OCI-LY7 (cell line): Measurements from ENCODE around the gene MAP3K21. TPM values are rescaled to one million over a fixed set of nuclear protein-coding genes. Genes with fewer than 3 reads are reported as not detected.

ENCODE experiments used
- BruUV-seq: library from RNA; stranded (reverse); fragments of 400-500 nt; replicated peaks from 2 replicates; lab custom pipeline; 2021; lab: Mats Ljungman, UMichigan
- CTCF ChIA-PET: fragments of 300-600 bp; sonication (Branson Sonifier 250); formaldehyde crosslinking; loops from one replicate; lab custom pipeline; 2022; ENCODE audit warnings: antibody characterized with exemption; ENCODE audit not compliant: unreplicated experiment; lab: Charles Lee
- POLR2A ChIA-PET: fragments of 300-600 bp; sonication (Branson Sonifier 250); formaldehyde crosslinking; loops from one replicate; lab custom pipeline; 2022; ENCODE audit warnings: antibody characterized with exemption; lab: Charles Lee
- DNase-seq: peaks from one replicate; pipeline ENCODE4 v3.0.0-alpha.2; 2015; ENCODE audit warnings: low spot score
- H2AFZ ChIP-seq: fragments of 200-600 bp; sonication (generic), shearing (Covaris generic); 2 replicates; pipeline ENCODE4 v1.6.1; 2014; ENCODE audit warnings: mild to moderate bottlenecking, antibody characterized with exemption, low read length, moderate library complexity
- H3K27ac ChIP-seq: fragments of 200-600 bp; sonication (generic); 2 replicates; pipeline ENCODE4 v1.5.1; 2014; ENCODE audit warnings: mixed run types, low read depth, mild to moderate bottlenecking, moderate library complexity, low read length, inconsistent platforms; ENCODE audit not compliant: poor library complexity, severe bottlenecking
- H3K36me3 ChIP-seq: fragments of 200-600 bp; sonication (generic); 2 replicates; pipeline ENCODE4 v1.6.1; 2014; ENCODE audit warnings: mild to moderate bottlenecking, antibody characterized with exemption, low read length, moderate library complexity, mixed read lengths; ENCODE audit not compliant: insufficient read depth
- H3K4me1 ChIP-seq: fragments of 200-600 bp; sonication (generic); 2 replicates; pipeline ENCODE4 v1.5.1; 2014; ENCODE audit warnings: mild to moderate bottlenecking, low read length; ENCODE audit not compliant: insufficient read depth, poor library complexity, severe bottlenecking
- H3K4me2 ChIP-seq: fragments of 200-600 bp; sonication (generic); 2 replicates; pipeline ENCODE4 v1.6.1; 2014; ENCODE audit warnings: mild to moderate bottlenecking, low read length
- H3K4me3 ChIP-seq: fragments of 200-600 bp; sonication (generic); 2 replicates; pipeline ENCODE4 v1.5.1; 2014; ENCODE audit warnings: mild to moderate bottlenecking, low read depth, low read length; ENCODE audit not compliant: poor library complexity, severe bottlenecking
- H3K79me2 ChIP-seq: fragments of 200-600 bp; sonication (generic); 2 replicates; pipeline ENCODE4 v1.6.1; 2016; ENCODE audit warnings: low read depth, mild to moderate bottlenecking, low read length, moderate library complexity, mixed read lengths; ENCODE audit not compliant: insufficient read depth
- H3K9me2 ChIP-seq: fragments of 200-600 bp; sonication (generic); 2 replicates; pipeline ENCODE4 v1.6.1; 2016; ENCODE audit warnings: mild to moderate bottlenecking, low read length, mixed read lengths; ENCODE audit not compliant: insufficient read depth
- H3K9me3 ChIP-seq: fragments of 200-600 bp; sonication (generic); 2 replicates; pipeline ENCODE4 v1.6.1; 2014; ENCODE audit warnings: mild to moderate bottlenecking, mixed run types, low read length, mixed read lengths
- H4K20me1 ChIP-seq: fragments of 200-600 bp; sonication (generic); 2 replicates; pipeline ENCODE4 v1.6.1; 2014; ENCODE audit warnings: mild to moderate bottlenecking, antibody characterized with exemption, low read length, moderate library complexity, mixed read lengths; ENCODE audit not compliant: insufficient read depth
- CTCF ChIP-seq: fragments of 200-600 bp; sonication (generic); conservative IDR thresholded peaks from 2 replicates; pipeline ENCODE4 v1.5.1; 2014; ENCODE audit warnings: mild to moderate bottlenecking, antibody characterized with exemption, low read length, moderate library complexity, mixed read lengths
- EZH2phosphoT487 ChIP-seq: fragments of 200-600 bp; sonication (generic); IDR thresholded peaks from 2 replicates; pipeline ENCODE4 v1.6.1; 2018; ENCODE audit warnings: low read depth, borderline replicate concordance, mild to moderate bottlenecking, mixed run types, antibody characterized with exemption, low read length, moderate library complexity, mixed read lengths
- intact Hi-C: fragments of 100-400 bp; cut with micrococcal nuclease; formaldehyde crosslinking; loops from one replicate; pipeline ENCODE4 v1.10.0; 2022; ENCODE audit not compliant: unreplicated experiment
- total RNA-seq, 2 experiments: library from RNA; depleted of rRNA in 1 of 2; stranded (reverse); fragments of >200 nt in 1 of 2; shearing (Covaris generic) in 1 of 2; gene quantifications; 2 replicates each; pipeline ENCODE4 v1.2.3, GENCODE V29; 2014 to 2022

Gene MAP3K21
- total RNA-seq, 2 experiments from 2014 or later, result 1.3 to 1.8 TPM

- Histone ChIP-seq H3K9me2 (no peaks in the 10 kb centered on the region), H3K4me3 (no peak overlapping the region), H3K4me2 (no peak overlapping the region), H4K20me1 (no peaks in the 10 kb centered on the region), H3K4me1 (no peaks in the 10 kb centered on the region), H3K36me3 (no peaks in the 10 kb centered on the region), H3K27ac (no peak overlapping the region), H3K79me2 (no peaks in the 10 kb centered on the region), H2AFZ (no peak overlapping the region), H3K9me3 (no peaks in the 10 kb centered on the region)
- CTCF ChIA-PET, result no interaction called here
- BruUV-seq, result no TSS peak
- TF ChIP-seq EZH2phosphoT487 (no peak), CTCF (no peak)
- POLR2A ChIA-PET, result interaction anchor here (1.2 kb wide), 1 partner anchor 13 kb away, joined by 3 read pairs; no protein-coding TSS in a partner anchor
- DNase-seq, result no peak
- intact Hi-C loops, result no loop called here
Observed at GRCh38 chr1:233406994-233407631, 79.6 kb downstream of the MAP3K21 start.

- Histone ChIP-seq H2AFZ (no peak overlapping the region), H3K4me3 (no peak overlapping the region), H3K36me3 (no peaks in the 10 kb centered on the region), H4K20me1 (no peaks in the 10 kb centered on the region), H3K4me1 (no peaks in the 10 kb centered on the region), H3K79me2 (no peaks in the 10 kb centered on the region), H3K9me3 (no peaks in the 10 kb centered on the region), H3K27ac (no peak overlapping the region), H3K4me2 (no peak overlapping the region), H3K9me2 (no peaks in the 10 kb centered on the region)
- intact Hi-C loops, result no loop called here
- no peak for TF ChIP-seq EZH2phosphoT487
- TF ChIP-seq CTCF, result no peak
- DNase-seq, result no peak
- CTCF ChIA-PET, result no interaction called here
- POLR2A ChIA-PET, result interaction anchor here (1.4 kb wide), 1 partner anchor 21 kb away, joined by 5 read pairs; no protein-coding TSS in a partner anchor
- BruUV-seq, result no TSS peak
Observed at GRCh38 chr1:233409540-233409939, 82.0 kb downstream of the MAP3K21 start.

- no peak overlapping the region for H3K27ac ChIP-seq
- H3K9me2 ChIP-seq, result no peaks in the 10 kb centered on the region
- no TSS peak for BruUV-seq
- intact Hi-C loops, result no loop called here
- H3K9me3 ChIP-seq, result no peaks in the 10 kb centered on the region
- H2AFZ ChIP-seq, result no peak overlapping the region
- H4K20me1 ChIP-seq, result no peaks in the 10 kb centered on the region
- H3K4me2 ChIP-seq, result no peak overlapping the region
- H3K4me3 ChIP-seq, result no peak overlapping the region
- DNase-seq, result no peak
- H3K79me2 ChIP-seq, result no peaks in the 10 kb centered on the region
- ChIA-PET POLR2A (interaction anchor here (0.7 to 1.4 kb wide), 2 partner anchors 8 to 19 kb away, joined by 3 to 5 read pairs; no protein-coding TSS in a partner anchor), CTCF (no interaction called here)
- TF ChIP-seq EZH2phosphoT487 (no peak), CTCF (no peak)
- no peaks in the 10 kb centered on the region for H3K4me1 ChIP-seq
- H3K36me3 ChIP-seq, result no peaks in the 10 kb centered on the region
Observed at GRCh38 chr1:233410906-233411305, 83.4 kb downstream of the MAP3K21 start.
